H9 (cell line): Measurements from ENCODE around the gene IGSF5. TPM values are rescaled to one million over a fixed set of nuclear protein-coding genes. Genes with fewer than 3 reads are reported as not detected.

Experiments used
- DNase-seq: peaks from one replicate; pipeline ENCODE4 v3.0.0-alpha.2; 2017
- H2AFZ ChIP-seq: one replicate; pipeline ENCODE4 v1.6.1; 2013; ENCODE audit warnings: mild to moderate bottlenecking, low read length, control low read depth, moderate library complexity
- H2AK5ac ChIP-seq: 2 replicates; pipeline ENCODE4 v1.6.1; 2013; ENCODE audit warnings: low read length, control low read depth, mixed read lengths; ENCODE audit not compliant: insufficient read length
- H2BK120ac ChIP-seq: one replicate; pipeline ENCODE4 v1.6.1; 2013; ENCODE audit warnings: low read depth, mild to moderate bottlenecking, low read length, control low read depth, inconsistent platforms; ENCODE audit not compliant: poor library complexity, severe bottlenecking
- H2BK12ac ChIP-seq: 2 replicates; pipeline ENCODE4 v1.6.1; 2013; ENCODE audit warnings: low read length, control low read depth, mixed read lengths, low read depth; ENCODE audit not compliant: insufficient read length
- H2BK15ac ChIP-seq: 2 replicates; pipeline ENCODE4 v1.6.1; 2013; ENCODE audit warnings: low read depth, low read length, control low read depth
- H2BK20ac ChIP-seq: one replicate; pipeline ENCODE4 v1.6.1; 2013; ENCODE audit warnings: low read depth, mild to moderate bottlenecking, low read length, control low read depth, inconsistent platforms; ENCODE audit not compliant: poor library complexity, severe bottlenecking
- H2BK5ac ChIP-seq: 2 replicates; pipeline ENCODE4 v1.6.1; 2013; ENCODE audit warnings: low read length, control low read depth, mixed read lengths; ENCODE audit not compliant: insufficient read length
- H3K14ac ChIP-seq: 2 replicates; pipeline ENCODE4 v1.6.1; 2013; ENCODE audit warnings: low read length, control low read depth; ENCODE audit not compliant: insufficient read depth
- H3K18ac ChIP-seq: 2 replicates; pipeline ENCODE4 v1.6.1; 2013; ENCODE audit warnings: low read depth, mild to moderate bottlenecking, mixed read lengths, low read length, control low read depth; ENCODE audit not compliant: insufficient read length
- H3K23ac ChIP-seq: 2 replicates; pipeline ENCODE4 v1.6.1; 2013; ENCODE audit warnings: low read length, control low read depth, mixed read lengths, low read depth; ENCODE audit not compliant: insufficient read length
- H3K23me2 ChIP-seq: 2 replicates; pipeline ENCODE4 v1.6.1; 2013; ENCODE audit warnings: low read depth, mild to moderate bottlenecking, mixed read lengths, low read length, control low read depth; ENCODE audit not compliant: insufficient read length, poor library complexity, severe bottlenecking
- H3K27ac ChIP-seq: 2 replicates; pipeline ENCODE4 v1.5.1; 2013; ENCODE audit warnings: low read length, control low read depth, mixed read lengths, low read depth; ENCODE audit not compliant: insufficient read length
- H3K27me3 ChIP-seq: 2 replicates; pipeline ENCODE4 v1.6.1; 2013; ENCODE audit warnings: low read length, control low read depth, inconsistent platforms; ENCODE audit not compliant: insufficient read depth
- H3K4ac ChIP-seq: 2 replicates; pipeline ENCODE4 v1.6.1; 2013; ENCODE audit warnings: low read depth, mild to moderate bottlenecking, control low read depth, inconsistent platforms, low read length, moderate library complexity
- H3K4me1 ChIP-seq: 2 replicates; pipeline ENCODE4 v1.6.1; 2013; ENCODE audit warnings: low read length, control low read depth, inconsistent platforms; ENCODE audit not compliant: insufficient read depth
- H3K4me2 ChIP-seq: 2 replicates; pipeline ENCODE4 v1.6.1; 2013; ENCODE audit warnings: low read length, control low read depth, mixed read lengths; ENCODE audit not compliant: insufficient read length, insufficient read depth
- H3K56ac ChIP-seq: 2 replicates; pipeline ENCODE4 v1.6.1; 2013; ENCODE audit warnings: low read depth, mild to moderate bottlenecking, mixed read lengths, low read length, control low read depth; ENCODE audit not compliant: insufficient read length
- H3K79me1 ChIP-seq: 2 replicates; pipeline ENCODE4 v1.6.1; 2013; ENCODE audit warnings: low read depth, mild to moderate bottlenecking, moderate library complexity, low read length, control low read depth, inconsistent platforms; ENCODE audit not compliant: insufficient read depth, poor library complexity, severe bottlenecking
- H3K79me2 ChIP-seq: 2 replicates; pipeline ENCODE4 v1.6.1; 2013; ENCODE audit warnings: low read length, control low read depth, inconsistent platforms; ENCODE audit not compliant: insufficient read depth
- H3K9ac ChIP-seq: 2 replicates; pipeline ENCODE4 v1.6.1; 2013; ENCODE audit warnings: low read length, control low read depth, mixed read lengths; ENCODE audit not compliant: insufficient read length; ENCODE audit errors: extremely low read depth
- H3K9me3 ChIP-seq: one replicate; pipeline ENCODE4 v1.6.1; 2013; ENCODE audit warnings: low read depth, low read length, inconsistent platforms; ENCODE audit not compliant: control insufficient read depth
- H3T11ph ChIP-seq: one replicate; pipeline ENCODE4 v1.6.1; 2013; ENCODE audit warnings: mild to moderate bottlenecking, low read length, control low read depth, inconsistent platforms
- H4K20me1 ChIP-seq: one replicate; pipeline ENCODE4 v1.6.1; 2013; ENCODE audit not compliant: control insufficient read depth, insufficient read length, insufficient read depth
- H4K5ac ChIP-seq: 2 replicates; pipeline ENCODE4 v1.6.1; 2013; ENCODE audit warnings: low read depth, mild to moderate bottlenecking, mixed read lengths, low read length, control low read depth; ENCODE audit not compliant: insufficient read length
- H4K8ac ChIP-seq: replicated peaks from 2 replicates; pipeline ENCODE4 v1.6.1; 2013; ENCODE audit warnings: low read length, control low read depth, mixed read lengths, low read depth; ENCODE audit not compliant: insufficient read length
- H4K91ac ChIP-seq: 2 replicates; pipeline ENCODE4 v1.6.1; 2013; ENCODE audit warnings: low read depth, mild to moderate bottlenecking, moderate library complexity, mixed read lengths, low read length, control low read depth; ENCODE audit not compliant: insufficient read length
- H3K27ac Mint-ChIP-seq, 3 experiments: 2 replicates in 2 of 3; 3 replicates in 1 of 3; pipeline ENCODE4 v1.8.0; 2020 to 2021; ENCODE audit warnings: mixed read lengths in 3 of 3, mild to moderate bottlenecking in 1 of 3, moderate library complexity in 1 of 3
- H3K27me3 Mint-ChIP-seq: 2 replicates; pipeline ENCODE4 v1.8.0; 2021; ENCODE audit warnings: low read depth, mild to moderate bottlenecking, moderate library complexity, mixed read lengths
- H3K36me3 Mint-ChIP-seq, 3 experiments: 2 replicates in 2 of 3; 3 replicates in 1 of 3; pipeline ENCODE4 v1.8.0; 2020 to 2021; ENCODE audit warnings: low read depth in 3 of 3, mixed read lengths in 3 of 3; ENCODE audit not compliant: insufficient read depth in 1 of 3
- H3K4me1 Mint-ChIP-seq, 2 experiments: 2 replicates each; pipeline ENCODE4 v1.8.0; 2020; ENCODE audit warnings: mixed read lengths in 2 of 2
- H3K4me3 Mint-ChIP-seq, 2 experiments: 2 replicates in 1 of 2; 3 replicates in 1 of 2; pipeline ENCODE4 v1.8.0; 2020 to 2021; ENCODE audit warnings: mild to moderate bottlenecking in 2 of 2, mixed read lengths in 2 of 2, moderate library complexity in 1 of 2
- H3K9me3 Mint-ChIP-seq, 2 experiments: 2 replicates in 1 of 2; 3 replicates in 1 of 2; pipeline ENCODE4 v1.8.0; 2020; ENCODE audit warnings: mild to moderate bottlenecking in 2 of 2, mixed read lengths in 2 of 2, moderate library complexity in 1 of 2
- CTCF ChIP-seq: fragments of 200-600 bp; sonication (generic); conservative IDR thresholded peaks from 3 replicates; pipeline ENCODE4 v1.8.0; 2021; ENCODE audit warnings: antibody characterized with exemption, mild to moderate bottlenecking
- WGBS: extraction: QIAGEN DNeasy Blood & Tissue Kit; methylation state at CpG from one replicate; pipeline ENCODE4 v1.1.7; 2013; ENCODE audit warnings: missing lambda C conversion rate, low lambda C conversion rate, mixed read lengths; ENCODE audit not compliant: insufficient read length; ENCODE audit errors: extremely low coverage; 5-methylcytosine and 5-hydroxymethylcytosine counted together
- total RNA-seq: library from RNA; stranded (reverse); gene quantifications from 2 replicates; pipeline ENCODE4 v1.2.1, GENCODE V29; 2021

IGSF5 gene
- total RNA-seq, 1 experiment from 2014 or later, result 2.1 TPM

- Histone ChIP-seq H3K23me2 (no peaks in the 10 kb centered on the region), H2AK5ac (no peak overlapping the region), H3K9ac (no peak overlapping the region), H4K20me1 (no peaks in the 10 kb centered on the region), H4K91ac (no peak overlapping the region), H3K79me2 (no peaks in the 10 kb centered on the region), H2BK12ac (no peak overlapping the region), H3K4me2 (no peak overlapping the region), H3K23ac (no peak overlapping the region), H2BK5ac (no peak overlapping the region), H4K8ac (no peak overlapping the region), H3K18ac (no peak overlapping the region), H3K4ac (no peak overlapping the region), H4K5ac (no peak overlapping the region), H3T11ph (no peak overlapping the region), H3K56ac (no peak overlapping the region), H3K79me1 (no peaks in the 10 kb centered on the region), H2AFZ (no peak overlapping the region), H2BK15ac (no peak overlapping the region), H3K9me3 (peaks cover 6% of the 10 kb centered on the region), H2BK120ac (no peak overlapping the region), H2BK20ac (no peak overlapping the region), H3K27me3 (no peaks in the 10 kb centered on the region), H3K14ac (no peak overlapping the region), H3K4me1 (no peaks in the 10 kb centered on the region), H3K27ac (no peak overlapping the region)
- H3K27me3 Mint-ChIP-seq, result no peaks in the 10 kb centered on the region
- H3K27ac Mint-ChIP-seq, result no peak overlapping the region
- peaks cover 17 to 26% (median 23%) of the 10 kb centered on the region in 3 experiments for H3K36me3 Mint-ChIP-seq
- H3K4me3 Mint-ChIP-seq, result no peak overlapping the region
- no peak for DNase-seq
- WGBS, result no CpG with 5 or more reads among the region's 15 CpGs
- no peak for TF ChIP-seq CTCF
- H3K9me3 Mint-ChIP-seq, result peaks cover 13 to 14% of the 10 kb centered on the region in 2 experiments
- H3K4me1 Mint-ChIP-seq, result peaks cover 12 to 13% of the 10 kb centered on the region in 2 experiments
Measured at GRCh38 chr21:39727401-39728120, 17.4 kb upstream of the IGSF5 start.
